ENCODE data around the gene CCDC146. TPM values are rescaled to one million over a fixed set of nuclear protein-coding genes. Genes with fewer than 3 reads are reported as not detected.

Gene CCDC146
- total and polyA plus RNA-seq, 4 donors, result 8.9 to 28.3 (median 17.8) TPM

Other genes starting within 250 kb of the CCDC146 start
- not detected for gene SPDYE17, start 90.3 kb upstream of the CCDC146 start, total RNA-seq
- not detected for gene SPDYE17, start 90.3 kb upstream of the CCDC146 start, polyA plus RNA-seq
- gene SPDYE18, start 60.1 kb upstream of the CCDC146 start, total RNA-seq, result 1 to 10 TPM; 1.2 to 1.3 TPM
- gene SPDYE18, start 60.1 kb upstream of the CCDC146 start, polyA plus RNA-seq, result under 1 TPM in 1 of 2 donors, not detected in 1; 0.23 TPM
- 100 to 1,000 TPM; 208 to 246 TPM for gene FGL2, start 77.2 kb downstream of the CCDC146 start, total RNA-seq
- gene FGL2, start 77.2 kb downstream of the CCDC146 start, polyA plus RNA-seq, result 100 to 1,000 TPM; 104 to 117 TPM

All from aorta (tissue), 4 donors.